Neural cell (in vitro differentiated cells): Measurements from ENCODE around the gene BTBD6.

Experiments used
- CTCF ChIP-seq: fragments of 450-650 bp; IDR thresholded peaks from 2 replicates; pipeline ENCODE4 v1.5.1; 2014; ENCODE audit warnings: antibody characterized with exemption, mild to moderate bottlenecking, moderate library complexity; ENCODE audit not compliant: poor library complexity, severe bottlenecking
- EZH2 ChIP-seq: fragments of 200-600, 300-800 bp; shearing (Covaris generic), sonication (generic); IDR thresholded peaks from 2 replicates; pipeline ENCODE4 v1.6.1; 2014; ENCODE audit warnings: antibody characterized with exemption, low read length, borderline replicate concordance, mild to moderate bottlenecking; ENCODE audit not compliant: insufficient read depth, poor library complexity, severe bottlenecking
- POLR2AphosphoS5 ChIP-seq: IDR thresholded peaks from 2 replicates; pipeline ENCODE4 v1.6.1; 2012
- RAD21 ChIP-seq: fragments of 450-650 bp; conservative IDR thresholded peaks from 2 replicates; pipeline ENCODE4 v1.6.1; 2014; ENCODE audit warnings: antibody characterized with exemption, mild to moderate bottlenecking, moderate library complexity
- REST ChIP-seq: IDR thresholded peaks from 2 replicates; pipeline ENCODE4 v1.6.1; 2012; ENCODE audit warnings: borderline replicate concordance
- SMC3 ChIP-seq: fragments of 450-650 bp; conservative IDR thresholded peaks from 2 replicates; pipeline ENCODE4 v1.6.1; 2014; ENCODE audit warnings: antibody characterized with exemption, mild to moderate bottlenecking, moderate library complexity; ENCODE audit not compliant: poor library complexity
- TAF1 ChIP-seq: IDR thresholded peaks from 2 replicates; pipeline ENCODE4 v1.6.1; 2012; ENCODE audit warnings: low read depth

- no peak for TF ChIP-seq TAF1
- no peak for TF ChIP-seq CTCF
- no peak for TF ChIP-seq POLR2AphosphoS5
- no peak for TF ChIP-seq RAD21
- TF ChIP-seq REST = no peak
- TF ChIP-seq EZH2 = no peak
- no peak for TF ChIP-seq SMC3
These were observed 1.1 kb downstream of the BTBD6 start for GRCh38 chr14:105249182-105250007.
